AG04449 (cell line): Measurements from ENCODE around the gene STK32B.

Source experiments
- CTCF ChIA-PET: fragments of 350-600 bp; formaldehyde crosslinking; extraction: SDS; loops from one replicate; lab custom pipeline; 2021; ENCODE audit warnings: antibody characterized with exemption; lab: Yijun Ruan, JAX
- POLR2A ChIA-PET: fragments of 400-600, 350-600 bp; formaldehyde crosslinking; extraction: SDS; loops from one replicate; lab custom pipeline; 2020; ENCODE audit warnings: antibody characterized with exemption, inconsistent platforms; lab: Yijun Ruan, JAX
- DNase-seq: peaks from one replicate; pipeline ENCODE4 v3.0.0-alpha.2; 2010; ENCODE audit warnings: low read depth, low spot score
- H3K4me3 ChIP-seq: 2 replicates; pipeline ENCODE4 v1.5.1; 2011; ENCODE audit warnings: low read depth, mild to moderate bottlenecking, control low read depth, low read length
- CTCF ChIP-seq: IDR thresholded peaks from one replicate; pipeline ENCODE4 v1.5.1; 2011; ENCODE audit warnings: mild to moderate bottlenecking, moderate library complexity, low read length, control low read depth, inconsistent platforms; ENCODE audit not compliant: insufficient read depth; ENCODE audit errors: missing control alignments

The STK32B gene

GRCh38 chr4:5385741-5386311, 334.5 kb downstream of the STK32B start:
- no peak for DNase-seq
- no peak overlapping the region for H3K4me3 ChIP-seq
- ChIA-PET POLR2A (no interaction called here), CTCF (interaction anchor here (0.9 to 1.0 kb wide), 2 partner anchors 12 to 14 kb away, joined by 3 read pairs; no protein-coding TSS in a partner anchor)
- TF ChIP-seq CTCF: no peak

GRCh38 chr4:5386921-5387320, 335.6 kb downstream of the STK32B start:
- no peak for TF ChIP-seq CTCF
- CTCF ChIA-PET: interaction anchor here (1.6 kb wide), 1 partner anchor 13 kb away, joined by 6 read pairs; no protein-coding TSS in a partner anchor

GRCh38 chr4:5387457-5387856, 336.2 kb downstream of the STK32B start:
- CTCF ChIA-PET: interaction anchor here (1.6 kb wide), 1 partner anchor 12 kb away, joined by 6 read pairs; no protein-coding TSS in a partner anchor

More at GRCh38 chr4:5386921-5387320, 335.6 kb downstream of the STK32B start:
- no peak overlapping the region for H3K4me3 ChIP-seq
- POLR2A ChIA-PET: no interaction called here
- no peak for DNase-seq

GRCh38 chr4:5389756-5390310, 338.6 kb downstream of the STK32B start:
- ChIA-PET CTCF (interaction anchor here (3.5 kb wide), 1 partner anchor 10 kb away, joined by 14 read pairs; no protein-coding TSS in a partner anchor), POLR2A (no interaction called here)
- no peak for TF ChIP-seq CTCF
- no peak for DNase-seq
- no peak overlapping the region for H3K4me3 ChIP-seq

More at GRCh38 chr4:5387457-5387856, 336.2 kb downstream of the STK32B start:
- no peak overlapping the region for H3K4me3 ChIP-seq
- no peak for TF ChIP-seq CTCF
- no peak for DNase-seq
- POLR2A ChIA-PET: no interaction called here

GRCh38 chr4:5391492-5391891, 340.2 kb downstream of the STK32B start:
- POLR2A ChIA-PET: no interaction called here
- TF ChIP-seq CTCF: no peak
- no peak for DNase-seq
- H3K4me3 ChIP-seq: no peak overlapping the region
- CTCF ChIA-PET: interaction anchor here (3.5 kb wide), 1 partner anchor 8 kb away, joined by 14 read pairs; no protein-coding TSS in a partner anchor

GRCh38 chr4:5393911-5394513, 342.7 kb downstream of the STK32B start:
- no peak for TF ChIP-seq CTCF
- POLR2A ChIA-PET: no interaction called here

More at GRCh38 chr4:5393911-5394513, 342.7 kb downstream of the STK32B start:
- no peak for DNase-seq
- CTCF ChIA-PET: interaction anchor here (1.0 kb wide), 1 partner anchor 9 kb away, joined by 3 read pairs; no protein-coding TSS in a partner anchor
- H3K4me3 ChIP-seq: no peak overlapping the region
